Kidney (tissue), 14 donors: Measurements from ENCODE around the gene DCT. TPM values are rescaled to one million over a fixed set of nuclear protein-coding genes. Genes with fewer than 3 reads are reported as not detected.

ENCODE experiments used
- DNase-seq, 5 donors: peaks; one replicate each; pipeline ENCODE4 v3.0.0-alpha.2; 2013 to 2020
- FAIRE-seq: peaks from 2 replicates; lab custom pipeline; 2012; peaks lifted over from hg19 to GRCh38; lab: Jason Lieb, UNC
- H3K27ac ChIP-seq, 2 donors: one replicate each; pipeline ENCODE4 v1.7.0; 2013; ENCODE audit warnings: low read depth in 2 of 2, low read length in 2 of 2, inconsistent platforms in 1 of 2
- H3K27me3 ChIP-seq: one replicate; pipeline ENCODE4 v1.7.1; 2013; ENCODE audit warnings: low read length, inconsistent platforms; ENCODE audit not compliant: control insufficient read depth, insufficient read depth
- H3K36me3 ChIP-seq, 3 donors: one replicate each; pipeline versions ENCODE4 v1.7.0 to v1.7.1; 2013; ENCODE audit warnings: low read length in 3 of 3, control low read depth in 1 of 3, inconsistent platforms in 1 of 3; ENCODE audit not compliant: insufficient read depth in 3 of 3, control insufficient read depth in 2 of 3
- H3K4me1 ChIP-seq, 3 donors: one replicate each; pipeline versions ENCODE4 v1.7.0 to v1.7.1; 2013; ENCODE audit warnings: low read length in 3 of 3, inconsistent platforms in 1 of 3, low read depth in 1 of 3; ENCODE audit not compliant: control insufficient read depth in 2 of 3, insufficient read depth in 2 of 3
- H3K4me3 ChIP-seq, 3 donors: one replicate each; pipeline versions ENCODE4 v1.7.0 to v1.8.1; 2013; ENCODE audit warnings: low read length in 3 of 3, control low read depth in 1 of 3, inconsistent platforms in 1 of 3
- H3K9ac ChIP-seq, 3 donors: one replicate each; pipeline versions ENCODE4 v1.7.0 to v1.7.1; 2013; ENCODE audit warnings: low read length in 3 of 3, control low read depth in 1 of 3, inconsistent platforms in 1 of 3
- H3K9me3 ChIP-seq, 3 donors: one replicate each; pipeline versions ENCODE4 v1.7.0 to v1.7.1; 2013; ENCODE audit warnings: low read length in 3 of 3, control low read depth in 1 of 3, inconsistent platforms in 1 of 3; ENCODE audit not compliant: control insufficient read depth in 2 of 3, insufficient read depth in 1 of 3
- CTCF ChIP-seq: IDR thresholded peaks from 3 replicates; pipeline ENCODE4 v1.5.1; 2012; ENCODE audit warnings: mild to moderate bottlenecking, moderate library complexity, borderline replicate concordance; ENCODE audit not compliant: insufficient read depth; ENCODE audit errors: extremely low read depth
- intact Hi-C: fragments of 100-400 bp; cut with DNase I; formaldehyde crosslinking; loops from one replicate; pipeline ENCODE4 v1.11.1; 2022
- polyA plus RNA-seq: library from polyadenylated mRNA; stranded (reverse); fragments of 350-450 nt; fragmentation: Illumina TruSeq; extraction: RNeasy Lipid Tissue Mini Kit (QIAGEN cat#74804); gene quantifications from one replicate; pipeline ENCODE4 v1.2.3, GENCODE V29; 2014; ENCODE audit warnings: low read depth, low replicate concordance; ENCODE audit not compliant: insufficient read depth
- total RNA-seq: library from RNA; stranded (reverse); fragmentation: NEBNext Ultra II Directional; extraction: Animal tissue kit (Norgen Biotek cat#: 25700); gene quantifications from one replicate; pipeline ENCODE4 v1.2.1, GENCODE V29; 2021
- donor health status: control.
- donor health status: control.
- donor health status: control.
- donor health status: control.
- donor health status: control.
- donor health status: DM: yes; HTN: yes; CAD: no.
- donor health status: Normal renal cell carcinoma (clear cell type).

The DCT gene
- total and polyA plus RNA-seq, 2 donors from 2014 or later = 0.11 to 0.13 TPM

DNA sequence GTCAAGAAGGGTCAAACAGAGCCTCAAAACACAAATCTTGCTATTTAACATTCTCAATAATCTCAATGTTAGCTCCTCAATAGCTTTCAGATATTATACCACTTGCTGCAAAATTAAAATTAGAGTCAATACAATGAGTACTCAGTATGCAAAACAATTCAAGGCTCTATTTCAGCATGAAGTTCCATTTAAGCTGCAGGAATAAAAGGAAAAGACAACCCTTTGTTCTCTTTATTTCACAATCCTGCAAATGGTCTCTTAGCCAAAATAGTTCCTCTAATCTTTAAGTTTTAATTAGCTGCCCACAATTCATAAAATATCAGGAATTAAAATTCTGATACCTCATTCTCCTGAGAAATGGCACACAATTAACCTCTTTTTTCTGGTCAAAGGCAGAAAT is 40.5 kb upstream of the DCT start:
- Histone ChIP-seq H3K9ac (no peak overlapping the region), H3K4me3 (no peak overlapping the region), H3K36me3 (no peaks in the 10 kb centered on the region), H3K4me1 (no peaks in the 10 kb centered on the region), H3K27ac (no peak overlapping the region), H3K27me3 (no peaks in the 10 kb centered on the region), H3K9me3 (no peaks in the 10 kb centered on the region)
- FAIRE-seq = no peak
- DNase-seq = no peak
- no peak for TF ChIP-seq CTCF
- intact Hi-C loops = no loop called here

- intact Hi-C loops = no loop called here
- Histone ChIP-seq H3K4me3 (no peak overlapping the region), H3K27me3 (no peaks in the 10 kb centered on the region), H3K9me3 (no peaks in the 10 kb centered on the region), H3K36me3 (no peaks in the 10 kb centered on the region), H3K27ac (no peak overlapping the region), H3K4me1 (no peaks in the 10 kb centered on the region), H3K9ac (no peak overlapping the region)
- TF ChIP-seq CTCF = no peak
- DNase-seq (no peak), FAIRE-seq (no peak)
Measured at GRCh38 chr13:94516456-94516855, 37.0 kb upstream of the DCT start.

- intact Hi-C loops = no loop called here
Measured at GRCh38 chr13:94515911-94516310, 36.4 kb upstream of the DCT start.

More at GRCh38 chr13:94515911-94516310, 36.4 kb upstream of the DCT start:
- no peaks in the 10 kb centered on the region for H3K9me3 ChIP-seq
- no peak overlapping the region for H3K4me3 ChIP-seq
- FAIRE-seq (no peak), DNase-seq (no peak)
- no peaks in the 10 kb centered on the region for H3K36me3 ChIP-seq
- no peaks in the 10 kb centered on the region for H3K27me3 ChIP-seq
- TF ChIP-seq CTCF = no peak
- no peak overlapping the region for H3K9ac ChIP-seq
- H3K4me1 ChIP-seq = no peaks in the 10 kb centered on the region
- H3K27ac ChIP-seq = no peak overlapping the region
